ENCODE results near the gene AMN1.

GRCh38 chr12:31626270-31626995 is 102.4 kb downstream of the AMN1 start:
- TF ChIP-seq CTCF (conservative IDR thresholded peaks at IDR 0.05; ENCODE audit: low read depth in 2 of 2) = no peak
- TF ChIP-seq POLR2AphosphoS5 (IDR thresholded peaks at IDR 0.05; ENCODE audit: low read depth) = no peak
- TF ChIP-seq NANOG (IDR thresholded peaks at IDR 0.05; ENCODE audit: borderline replicate concordance) = no peak
- no peak for TF ChIP-seq EZH2 (IDR thresholded peaks at IDR 0.05; ENCODE audit: low read depth, unreplicated experiment)
- TF ChIP-seq EZH2phosphoT487 (IDR thresholded peaks at IDR 0.05; ENCODE audit: unreplicated experiment) = no peak
